Measurements from ENCODE around the gene PROB1. TPM values are rescaled to one million over a fixed set of nuclear protein-coding genes. Genes with fewer than 3 reads are reported as not detected.

The PROB1 gene
- total RNA-seq, 1 experiment from 2014 or later = 2.2 TPM

- intact Hi-C loops (cut with micrococcal nuclease) = no loop called here
- DNase-seq = no peak
- Histone ChIP-seq H3K4me2 (ENCODE audit: low read length) (no peak overlapping the region), H3K9me2 (replicated peaks; ENCODE audit: low read length) (no peaks in the 10 kb centered on the region), H3K9me3 (ENCODE audit: low read length) (no peaks in the 10 kb centered on the region), H3K4me1 (ENCODE audit: insufficient read depth, low read length) (peaks cover 4% of the 10 kb centered on the region; the same call in 1 of the 2 replicates), H4K20me1 (ENCODE audit: low read length) (no peaks in the 10 kb centered on the region), H3K36me3 (ENCODE audit: low read depth, low read length) (no peaks in the 10 kb centered on the region), H3K4me3 (ENCODE audit: low read length) (no peak overlapping the region), H3K27me3 (ENCODE audit: low read length) (no peaks in the 10 kb centered on the region), H3K9ac (ENCODE audit: low read length) (no peak overlapping the region), H2AFZ (ENCODE audit: low read length) (no peak overlapping the region), H3K27ac (ENCODE audit: low read length) (no peak overlapping the region), H3K79me2 (ENCODE audit: low read length) (no peaks in the 10 kb centered on the region), H3F3A (ENCODE audit: low read length, unreplicated experiment) (no peaks in the 10 kb centered on the region)
- ATAC-seq = no peak
- CTCF ChIA-PET = no interaction called here
- TF ChIP-seq EZH2phosphoT487 (IDR thresholded peaks at IDR 0.05; ENCODE audit: borderline replicate concordance, low read length) (no peak), EZH2 (IDR thresholded peaks at IDR 0.05; ENCODE audit: low read length, unreplicated experiment) (no peak), CTCF (conservative IDR thresholded peaks at IDR 0.05; ENCODE audit: low read depth, low read length) (no peak)
- no TSS peak for BruUV-seq (replicated peaks)
- POLR2A ChIA-PET (ENCODE audit: unreplicated experiment) = no interaction called here
These were observed 12.8 kb downstream of the PROB1 start for GRCh38 chr5:139381837-139382761.

GRCh38 chr5:139379626-139380449 lies 15.1 kb downstream of the PROB1 start:
- no peak overlapping the region for H3K4me2 ChIP-seq (ENCODE audit: low read length)
- no peak overlapping the region for H3K4me3 ChIP-seq (ENCODE audit: low read length)
- TF ChIP-seq EZH2phosphoT487 (IDR thresholded peaks at IDR 0.05; ENCODE audit: borderline replicate concordance, low read length) = no peak
- TF ChIP-seq CTCF (conservative IDR thresholded peaks at IDR 0.05; ENCODE audit: low read depth, low read length) = no peak
- TF ChIP-seq EZH2 (IDR thresholded peaks at IDR 0.05; ENCODE audit: low read length, unreplicated experiment) = no peak
- H3K9ac ChIP-seq (ENCODE audit: low read length) = no peak overlapping the region
- no peaks in the 10 kb centered on the region for H3K9me2 ChIP-seq (replicated peaks; ENCODE audit: low read length)
- no peak overlapping the region for H3K27ac ChIP-seq (ENCODE audit: low read length)
- intact Hi-C loops (cut with micrococcal nuclease) = no loop called here
- H3K79me2 ChIP-seq (ENCODE audit: low read length) = no peaks in the 10 kb centered on the region
- ATAC-seq = no peak
- H3K36me3 ChIP-seq (ENCODE audit: low read depth, low read length) = no peaks in the 10 kb centered on the region
- ChIA-PET CTCF (no interaction called here), POLR2A (ENCODE audit: unreplicated experiment) (no interaction called here)
- H3K27me3 ChIP-seq (ENCODE audit: low read length) = no peaks in the 10 kb centered on the region
- no peak for DNase-seq
- H3F3A ChIP-seq (ENCODE audit: low read length, unreplicated experiment) = no peaks in the 10 kb centered on the region
- H3K9me3 ChIP-seq (ENCODE audit: low read length) = no peaks in the 10 kb centered on the region
- H2AFZ ChIP-seq (ENCODE audit: low read length) = no peak overlapping the region
- no TSS peak for BruUV-seq (replicated peaks)
- no peaks in the 10 kb centered on the region for H4K20me1 ChIP-seq (ENCODE audit: low read length)
- peaks cover 7% of the 10 kb centered on the region for H3K4me1 ChIP-seq (ENCODE audit: insufficient read depth, low read length)
